Hematopoietic multipotent progenitor cell (in vitro differentiated cells): Measurements from ENCODE around the gene PCMT1. TPM values are rescaled to one million over a fixed set of nuclear protein-coding genes. Genes with fewer than 3 reads are reported as not detected.
"Not testable (repeated sequence)": the region's sequence is repeated elsewhere in the genome, so short reads cannot be mapped to it uniquely, and the experiment has no call there.

Experiments used
- DNase-seq, 3 donors: peaks; one replicate each; pipeline ENCODE4 v3.0.0-alpha.2; 2011 to 2015; ENCODE audit warnings: low read depth in 2 of 3, low spot score in 2 of 3
- total RNA-seq: library from RNA; depleted of rRNA; stranded (reverse); fragments of >200 nt; gene quantifications from one replicate; pipeline ENCODE4 v1.2.3, GENCODE V29; 2012

PCMT1 gene
- total RNA-seq, 1 donor: 109 TPM

DNA sequence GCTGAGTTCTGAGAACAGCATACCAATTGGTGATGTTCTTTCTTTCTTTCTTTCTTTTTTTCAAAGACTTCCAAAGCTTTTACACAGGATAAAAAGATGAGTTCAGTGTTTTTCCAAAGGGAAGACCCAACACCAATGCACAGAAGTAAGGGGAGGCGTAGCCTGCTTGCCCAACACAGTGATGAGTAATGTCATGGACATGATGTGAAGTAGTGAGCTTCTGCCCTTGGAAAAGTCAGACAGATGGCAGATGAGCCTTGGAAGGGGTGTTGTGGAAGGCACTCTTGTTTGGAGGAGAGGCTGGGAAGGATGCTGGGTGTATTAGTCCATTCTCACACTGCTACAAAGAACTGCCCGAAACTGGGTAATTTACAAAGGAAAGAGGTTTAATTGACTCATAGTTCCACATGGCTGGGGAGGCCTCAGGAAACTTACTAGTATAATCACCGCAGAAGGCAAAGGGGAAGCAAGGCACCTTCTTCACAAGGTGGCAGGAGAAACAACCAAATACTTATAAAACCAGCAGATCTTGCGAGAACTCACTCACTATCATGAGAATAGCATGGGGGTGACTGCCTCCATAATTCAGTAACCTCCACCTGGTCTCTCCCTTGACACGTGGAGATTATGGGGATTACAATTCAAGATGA lies 102.0 kb downstream of the PCMT1 start:
- peak in 1 of 3 donors; percentile 38 for DNase-seq

DNA sequence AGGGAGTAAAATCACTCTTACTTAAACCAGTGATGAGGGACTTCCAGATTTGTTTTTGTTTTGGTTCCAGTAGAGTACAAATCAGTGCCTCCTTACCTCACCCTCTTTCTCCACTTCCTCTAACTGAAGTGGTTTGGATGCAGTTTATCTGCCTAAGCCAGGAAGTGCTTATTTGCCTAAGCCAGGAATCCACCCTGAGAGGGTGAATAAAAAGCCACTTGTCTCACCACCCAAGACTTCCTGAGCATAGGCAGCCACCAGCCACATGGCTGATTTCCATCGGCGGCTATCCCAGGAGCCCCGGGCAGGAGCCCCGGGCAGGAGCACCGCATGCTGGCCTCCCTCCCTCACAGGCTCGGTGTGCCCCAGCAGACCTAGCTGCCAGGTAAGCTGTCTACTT lies 102.6 kb downstream of the PCMT1 start:
- peak in 2 of 3 donors; percentile 53 to 73 for DNase-seq

DNA sequence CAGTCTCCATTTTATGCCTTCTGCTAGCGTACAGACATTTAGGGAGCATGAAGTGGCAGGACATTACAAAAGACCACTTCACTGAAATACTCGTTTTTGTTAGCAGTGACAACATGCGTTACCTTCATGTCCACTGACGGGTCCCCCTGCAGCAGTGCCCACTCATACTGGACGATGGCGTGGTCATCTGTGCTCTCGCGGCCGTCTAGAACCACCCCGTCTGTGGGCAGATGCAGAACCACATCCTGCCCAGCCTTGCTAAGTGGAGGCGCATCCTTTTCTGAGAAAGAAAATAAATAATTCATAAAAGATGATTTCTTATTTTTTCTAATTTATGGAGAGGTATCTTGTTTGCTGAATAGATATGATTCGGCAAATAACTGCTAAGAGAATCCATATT lies 103.3 kb downstream of the PCMT1 start:
- no peak for DNase-seq

DNA sequence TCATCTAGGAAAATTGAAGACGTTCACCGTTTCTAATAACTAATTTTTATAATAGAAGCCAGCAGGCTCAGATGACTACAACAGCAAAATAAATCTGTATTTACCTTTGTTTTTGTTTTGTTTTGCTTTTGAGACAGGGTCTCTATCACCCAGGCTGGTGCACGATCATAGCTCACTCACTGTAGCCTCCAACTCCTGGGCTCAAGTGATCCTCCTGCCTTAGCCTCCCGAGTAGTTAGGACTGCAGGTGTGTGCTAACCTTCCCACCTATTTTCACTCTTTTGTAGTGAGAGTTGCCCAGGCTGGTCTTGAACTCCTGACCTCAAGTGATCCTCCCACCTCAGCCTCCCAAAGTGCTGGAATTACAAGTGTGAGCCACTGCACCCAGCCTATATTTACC lies 104.5 kb downstream of the PCMT1 start:
- DNase-seq: not testable (repeated sequence)

DNA sequence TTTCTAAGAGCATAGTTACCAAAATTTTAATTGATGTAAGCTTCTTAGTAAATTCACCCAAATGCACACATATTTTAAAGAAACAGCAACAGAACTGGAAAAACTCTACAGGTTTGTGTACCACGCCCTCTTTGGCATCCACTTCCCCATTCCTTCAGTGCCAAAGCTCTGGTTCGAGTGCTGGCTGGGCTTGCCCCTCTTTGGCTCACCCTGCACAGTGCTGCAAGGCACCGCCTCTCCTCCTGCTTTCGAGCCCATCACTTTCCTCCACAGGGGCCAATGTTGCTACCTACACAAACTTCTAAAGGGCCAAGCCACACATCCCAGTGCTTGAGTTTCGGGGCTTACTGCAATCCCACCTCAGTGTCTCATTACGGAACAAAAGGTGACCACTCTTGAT lies 105.0 kb downstream of the PCMT1 start:
- DNase-seq: no peak

DNA sequence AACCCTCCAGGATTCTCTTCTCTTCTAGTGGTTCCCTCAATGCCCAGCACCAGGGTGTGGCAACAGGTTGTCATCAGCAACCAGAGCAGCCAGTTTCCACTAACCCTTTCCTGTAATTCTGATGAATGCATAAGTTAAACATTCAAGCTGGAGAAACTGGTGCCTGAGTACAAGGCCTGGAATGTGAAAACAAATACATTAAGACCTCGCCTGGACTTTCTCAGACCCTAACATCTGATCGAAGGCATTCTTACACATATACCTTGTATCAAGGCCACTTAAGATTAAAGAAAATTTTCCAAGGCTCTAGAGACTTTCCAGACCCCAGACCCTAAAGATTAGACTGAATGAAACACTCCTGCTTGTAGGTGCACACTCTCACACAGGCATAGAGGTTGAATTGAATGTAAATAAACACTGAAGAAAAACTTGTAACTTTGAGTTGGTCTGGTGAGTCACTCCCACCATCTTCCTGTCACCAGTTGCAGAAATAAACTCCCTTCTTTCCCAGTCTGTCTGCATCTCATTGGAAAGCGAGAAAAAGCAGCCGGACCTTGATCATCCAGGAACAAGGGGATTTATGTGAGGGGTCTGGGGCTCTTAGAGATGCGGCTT lies 105.6 kb downstream of the PCMT1 start:
- DNase-seq: no peak

DNA sequence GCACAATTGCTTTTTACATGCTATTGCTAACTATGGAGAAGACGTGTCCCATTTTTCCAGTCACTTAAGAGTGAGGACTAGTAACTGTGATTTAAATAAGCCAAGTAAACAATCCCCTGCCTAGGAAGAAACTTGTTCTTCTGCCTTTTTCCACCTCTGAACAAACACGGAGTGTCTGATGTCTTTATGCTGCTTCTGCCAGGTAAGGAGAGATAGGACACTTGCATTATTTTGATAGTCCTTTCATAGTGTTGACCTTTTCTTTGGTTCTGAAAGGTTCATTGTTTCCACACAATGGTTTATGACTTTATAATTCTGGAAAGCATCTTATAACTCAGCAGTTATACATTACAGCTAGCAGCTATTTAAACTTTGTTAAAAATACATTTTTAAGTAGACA lies 106.2 kb downstream of the PCMT1 start:
- DNase-seq: no peak

DNA sequence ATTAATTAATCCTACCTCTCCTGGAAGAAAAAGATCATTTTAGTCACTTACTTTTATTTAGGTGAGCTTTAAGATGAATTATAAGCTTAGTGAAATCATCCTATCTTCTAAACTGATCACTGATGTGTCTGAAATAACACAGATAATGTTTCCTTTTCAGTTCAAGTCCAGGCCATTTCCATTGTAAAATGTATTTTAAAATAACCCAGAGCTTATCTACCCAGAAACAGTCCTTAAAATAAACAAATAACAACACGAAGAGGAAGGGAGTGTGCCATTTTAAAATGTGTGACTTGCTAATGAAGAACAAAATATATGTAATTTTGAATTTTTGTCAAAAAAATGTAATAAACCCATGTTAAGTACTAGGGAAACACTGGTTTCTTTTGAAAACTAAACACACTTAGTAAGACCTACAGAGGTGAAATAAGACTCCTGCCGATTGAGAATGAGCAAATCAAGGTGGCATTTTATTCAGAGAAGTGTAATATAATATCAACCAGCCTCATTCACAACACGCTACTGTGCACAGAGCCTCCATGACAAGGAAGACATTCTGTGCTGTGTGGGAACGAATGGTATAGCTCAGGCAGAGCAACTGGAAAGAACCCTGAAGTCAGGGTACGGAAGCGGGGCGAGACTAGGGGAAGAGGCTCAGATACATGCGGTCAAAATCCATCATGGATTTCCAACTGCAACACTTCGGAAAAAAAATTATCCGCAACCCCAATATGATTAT lies 106.9 kb downstream of the PCMT1 start:
- DNase-seq: no peak

DNA sequence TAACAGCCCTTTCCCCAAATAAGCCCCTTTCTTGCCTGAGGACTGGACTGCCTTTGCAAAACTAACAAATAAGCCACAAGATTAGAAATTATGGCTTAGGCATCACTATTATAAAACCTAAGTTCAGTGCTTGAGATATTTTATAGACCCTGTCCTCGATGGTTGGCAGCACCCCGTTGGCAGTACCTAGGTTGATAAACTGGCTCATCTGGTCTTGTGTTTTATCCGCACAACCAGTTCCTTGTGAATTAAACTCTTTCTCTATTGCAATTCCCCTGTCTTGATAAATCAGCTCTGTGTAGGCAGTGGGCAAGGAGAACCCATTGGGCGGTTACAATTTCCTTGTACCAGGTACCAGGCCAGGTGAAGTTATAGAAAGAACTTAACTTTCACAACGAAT lies 108.0 kb downstream of the PCMT1 start:
- DNase-seq: no peak

DNA sequence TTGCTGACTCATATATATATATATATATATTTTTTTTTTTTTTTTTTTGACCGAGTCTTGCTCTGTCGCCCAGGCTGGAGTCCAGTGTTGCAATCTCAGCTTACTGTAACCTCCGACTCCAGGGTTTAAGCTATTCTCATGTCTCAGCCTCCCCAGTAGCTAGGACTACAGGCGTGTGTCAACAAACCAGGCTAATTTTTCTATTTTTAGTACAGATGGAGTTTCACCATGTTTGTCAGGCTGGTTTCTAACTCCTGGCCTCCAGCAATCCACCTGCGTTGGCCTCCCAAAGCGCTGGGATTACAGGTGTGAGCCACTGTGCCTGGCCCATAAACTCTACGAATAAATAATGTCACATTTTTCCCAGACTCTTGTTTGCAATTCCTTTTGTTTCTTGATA lies 109.8 kb downstream of the PCMT1 start:
- DNase-seq: no peak

DNA sequence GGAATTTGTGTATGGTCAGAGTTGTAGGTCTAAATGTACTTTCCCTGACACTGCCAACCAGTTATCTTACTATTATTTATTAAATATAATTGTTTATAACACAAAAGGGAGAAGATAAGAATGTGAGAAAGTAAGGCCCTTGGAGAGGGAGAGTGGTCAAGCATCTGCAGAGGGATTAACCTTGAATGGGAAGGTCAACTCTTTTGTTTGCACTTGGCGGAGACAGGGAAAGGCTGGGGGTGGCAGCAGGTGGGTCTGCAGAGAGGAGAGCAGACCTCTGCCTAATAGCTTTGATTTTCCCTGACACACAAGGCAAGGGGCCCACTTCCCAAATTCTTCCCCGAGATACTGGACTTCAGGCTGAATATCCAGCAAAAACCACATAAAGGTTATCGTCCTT lies 110.4 kb downstream of the PCMT1 start:
- no peak for DNase-seq

DNA sequence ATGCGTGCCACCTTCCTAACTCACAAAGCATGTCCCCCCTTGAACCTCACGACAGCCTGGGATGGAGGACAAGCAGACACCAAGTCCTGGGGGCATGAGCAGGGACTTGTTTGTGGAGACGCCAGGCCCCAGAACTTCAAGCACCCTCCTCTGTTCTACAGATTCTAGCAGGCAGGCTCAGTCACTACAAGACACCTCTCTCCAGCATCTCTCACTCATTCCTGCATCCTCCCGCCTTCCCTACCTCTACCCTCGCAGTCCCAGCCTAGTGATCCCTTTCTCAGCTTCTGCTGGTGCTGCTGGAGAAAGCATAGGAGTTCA lies 110.9 kb downstream of the PCMT1 start:
- DNase-seq: no peak

Other genes with a start within 250 kb of the PCMT1 start
- 10.8 TPM for gene PPIL4, start 203.7 kb upstream of the PCMT1 start, total RNA-seq
- 10.0 TPM for gene GINM1, start 183.4 kb upstream of the PCMT1 start, total RNA-seq
- gene KATNA1, start 101.0 kb upstream of the PCMT1 start, total RNA-seq: 12.9 TPM
- gene LATS1, start 31.6 kb upstream of the PCMT1 start, total RNA-seq: 24.5 TPM
- 19.7 TPM for gene NUP43, start 3.2 kb upstream of the PCMT1 start, total RNA-seq
- 1.3 TPM for gene LRP11, start 114.6 kb downstream of the PCMT1 start, total RNA-seq
- gene RAET1E, start 148.4 kb downstream of the PCMT1 start, total RNA-seq: under 0.01 TPM
- not detected for gene RAET1G, start 173.4 kb downstream of the PCMT1 start, total RNA-seq
- gene ULBP2, start 192.3 kb downstream of the PCMT1 start, total RNA-seq: 0.27 TPM
- under 0.01 TPM for gene ULBP1, start 214.2 kb downstream of the PCMT1 start, total RNA-seq